ENCODE results near the gene ARHGAP24.

Gene ARHGAP24

DNA sequence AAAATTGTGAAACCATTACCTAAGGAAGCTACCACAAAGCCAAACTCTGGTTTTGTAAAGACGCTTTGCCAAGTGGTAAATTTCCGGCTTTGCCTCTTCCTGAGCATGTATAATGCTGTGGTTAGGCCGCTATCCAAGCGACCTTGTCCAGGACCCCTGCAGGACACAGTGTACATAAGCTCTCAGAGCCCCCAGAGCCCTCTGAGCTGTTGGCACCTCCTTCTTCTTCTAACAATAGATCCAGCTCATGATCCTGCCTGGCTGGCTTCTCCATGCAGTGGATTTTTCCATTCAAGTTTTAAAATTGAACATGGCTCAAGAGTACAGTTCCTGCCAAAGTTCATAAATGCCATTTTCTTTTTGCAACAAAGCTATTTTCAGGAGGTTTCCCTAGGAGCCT is 558.2 kb downstream of the ARHGAP24 start:
- H3K4me3 ChIP-seq (replicated peaks; ENCODE audit: low read depth, low read length): no peak overlapping the region
- DNase-seq (ENCODE audit: extremely low read depth, low read depth): no peak
- TF ChIP-seq, protein P1, sequence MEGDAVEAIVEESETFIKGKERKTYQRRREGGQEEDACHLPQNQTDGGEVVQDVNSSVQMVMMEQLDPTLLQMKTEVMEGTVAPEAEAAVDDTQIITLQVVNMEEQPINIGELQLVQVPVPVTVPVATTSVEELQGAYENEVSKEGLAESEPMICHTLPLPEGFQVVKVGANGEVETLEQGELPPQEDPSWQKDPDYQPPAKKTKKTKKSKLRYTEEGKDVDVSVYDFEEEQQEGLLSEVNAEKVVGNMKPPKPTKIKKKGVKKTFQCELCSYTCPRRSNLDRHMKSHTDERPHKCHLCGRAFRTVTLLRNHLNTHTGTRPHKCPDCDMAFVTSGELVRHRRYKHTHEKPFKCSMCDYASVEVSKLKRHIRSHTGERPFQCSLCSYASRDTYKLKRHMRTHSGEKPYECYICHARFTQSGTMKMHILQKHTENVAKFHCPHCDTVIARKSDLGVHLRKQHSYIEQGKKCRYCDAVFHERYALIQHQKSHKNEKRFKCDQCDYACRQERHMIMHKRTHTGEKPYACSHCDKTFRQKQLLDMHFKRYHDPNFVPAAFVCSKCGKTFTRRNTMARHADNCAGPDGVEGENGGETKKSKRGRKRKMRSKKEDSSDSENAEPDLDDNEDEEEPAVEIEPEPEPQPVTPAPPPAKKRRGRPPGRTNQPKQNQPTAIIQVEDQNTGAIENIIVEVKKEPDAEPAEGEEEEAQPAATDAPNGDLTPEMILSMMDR (IDR thresholded peaks at IDR 0.05; ENCODE audit: low read depth, low read length, missing control alignments): no peak

DNA sequence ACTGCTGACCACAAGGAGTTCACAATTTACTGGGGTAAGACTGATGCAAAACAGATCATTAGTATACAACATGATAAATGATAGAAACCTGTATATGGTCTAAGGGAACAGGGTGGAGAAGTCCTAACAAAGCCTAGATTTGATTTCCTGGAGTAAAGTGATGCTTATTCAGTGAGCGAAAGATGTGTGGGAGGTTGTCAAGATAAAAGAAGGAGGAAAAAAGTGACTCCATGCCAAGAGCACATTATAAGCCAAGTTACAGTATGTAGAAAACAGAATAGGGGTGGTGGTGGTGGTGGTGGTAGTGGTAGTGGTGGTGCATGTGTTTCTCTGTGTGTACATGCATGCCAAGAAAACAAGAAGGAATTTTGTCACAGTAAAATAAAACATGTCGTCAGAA is 559.7 kb downstream of the ARHGAP24 start:
- no peak overlapping the region for H3K4me3 ChIP-seq (replicated peaks; ENCODE audit: low read depth, low read length)
- TF ChIP-seq, protein P1 (IDR thresholded peaks at IDR 0.05; ENCODE audit: low read depth, low read length, missing control alignments): no peak
- DNase-seq (ENCODE audit: extremely low read depth, low read depth): no peak

DNA sequence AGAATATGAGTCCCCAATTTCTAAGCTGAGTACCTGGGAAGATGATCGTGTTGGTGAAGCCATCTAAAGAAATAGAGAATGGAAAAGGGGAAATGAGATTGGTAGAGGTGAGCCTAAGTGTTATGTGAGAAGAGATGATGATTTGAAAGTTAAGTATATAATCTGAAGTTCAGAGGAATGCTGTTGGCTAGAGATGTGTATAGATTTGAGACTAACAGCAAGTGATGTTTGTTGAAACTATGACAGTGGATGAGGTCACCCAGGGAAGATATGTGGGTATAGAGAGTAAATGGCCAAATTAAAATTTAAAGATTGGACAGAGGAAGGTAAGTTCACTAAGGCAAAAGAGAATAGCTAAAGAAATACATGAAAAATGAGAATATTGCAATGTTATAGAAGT is 560.7 kb downstream of the ARHGAP24 start:
- TF ChIP-seq, protein P1 (IDR thresholded peaks at IDR 0.05; ENCODE audit: low read depth, low read length, missing control alignments): no peak
- H3K4me3 ChIP-seq (replicated peaks; ENCODE audit: low read depth, low read length): no peak overlapping the region
- no peak for DNase-seq (ENCODE audit: extremely low read depth, low read depth)

DNA sequence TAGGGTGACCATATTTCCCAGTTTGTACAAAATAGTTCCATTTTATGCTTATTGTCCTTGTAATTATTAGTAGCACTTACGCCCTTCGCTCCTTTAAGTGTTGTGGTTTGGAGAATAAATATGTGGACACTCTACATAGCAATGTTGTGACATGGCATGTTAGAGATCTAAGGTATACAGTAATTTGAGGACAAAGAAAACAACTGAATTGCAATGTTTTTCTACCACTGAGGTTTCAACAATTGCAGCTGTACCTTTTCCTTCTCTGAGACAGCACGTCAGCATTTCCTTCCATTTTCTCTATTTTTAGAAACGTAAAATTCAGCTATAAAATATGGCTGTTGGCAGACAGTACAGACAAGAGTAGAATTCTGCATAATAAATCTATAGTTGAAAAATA is 561.8 kb downstream of the ARHGAP24 start:
- H3K4me3 ChIP-seq (replicated peaks; ENCODE audit: low read depth, low read length): no peak overlapping the region
- TF ChIP-seq, protein P1 (IDR thresholded peaks at IDR 0.05; ENCODE audit: low read depth, low read length, missing control alignments): no peak
- DNase-seq (ENCODE audit: extremely low read depth, low read depth): no peak

DNA sequence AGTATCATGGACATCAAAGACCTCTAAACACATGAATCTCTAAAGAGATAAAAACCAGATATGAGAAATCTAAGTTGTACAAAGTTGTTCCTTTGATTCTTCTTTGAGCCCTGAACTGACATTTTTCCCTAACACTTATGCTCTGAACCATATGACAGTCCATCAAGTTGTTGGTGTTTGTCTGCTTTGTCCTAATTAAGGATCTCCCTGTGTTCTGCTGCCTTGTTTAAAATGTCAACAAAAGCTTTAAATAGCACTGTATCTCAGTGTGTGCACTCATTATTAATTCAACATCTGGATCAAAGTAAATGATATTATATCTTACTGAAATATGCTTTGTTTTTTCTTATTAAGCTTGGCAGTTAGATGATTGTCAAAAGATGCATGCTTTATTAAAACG is 563.1 kb downstream of the ARHGAP24 start:
- DNase-seq (ENCODE audit: extremely low read depth, low read depth): no peak
- TF ChIP-seq, protein P1 (IDR thresholded peaks at IDR 0.05; ENCODE audit: low read depth, low read length, missing control alignments): no peak
- H3K4me3 ChIP-seq (replicated peaks; ENCODE audit: low read depth, low read length): no peak overlapping the region

DNA sequence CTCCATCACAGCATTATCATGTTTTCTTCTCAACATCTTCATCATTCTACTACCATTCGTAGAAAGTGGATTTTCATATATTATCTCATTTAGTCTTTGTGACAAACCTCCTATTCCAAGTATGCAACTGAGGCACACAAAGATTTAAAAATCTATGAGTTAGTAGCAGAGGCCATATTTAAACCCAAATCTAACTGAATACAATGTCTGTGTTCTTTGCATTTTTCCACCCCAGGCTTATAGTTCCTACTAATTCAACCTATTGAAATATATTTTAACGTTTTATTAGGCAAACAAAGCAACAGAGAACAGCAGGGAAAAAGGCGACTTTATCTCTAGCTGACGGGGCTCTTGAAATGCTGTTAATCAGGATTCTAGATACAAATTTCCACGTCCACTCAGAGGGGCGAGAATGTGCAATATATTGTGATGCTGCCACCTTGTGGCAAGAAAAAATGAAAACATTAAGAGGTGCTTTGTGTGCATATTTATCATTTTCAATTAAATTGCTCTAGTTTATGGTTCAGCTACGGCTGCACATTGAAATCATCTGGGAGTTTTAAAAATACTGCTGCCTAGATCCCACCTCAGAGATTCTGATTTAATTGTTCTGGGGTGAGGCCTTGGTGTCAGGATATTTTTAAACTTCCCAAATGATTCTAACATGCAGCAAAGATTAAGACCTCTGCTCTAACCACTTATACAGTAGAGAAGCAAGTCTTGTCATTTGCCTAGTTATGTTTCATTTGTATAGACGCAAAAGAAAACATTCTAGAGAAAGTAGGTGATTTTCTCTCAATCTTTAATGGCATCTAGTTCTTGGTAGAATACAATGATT is 569.0 kb downstream of the ARHGAP24 start:
- DNase-seq (ENCODE audit: extremely low read depth, low read depth): no peak
- no peak overlapping the region for H3K4me3 ChIP-seq (replicated peaks; ENCODE audit: low read depth, low read length)
- TF ChIP-seq, protein P1 (IDR thresholded peaks at IDR 0.05; ENCODE audit: low read depth, low read length, missing control alignments): peak; percentile 53

All from HFF-Myc (cell line).